Kidney epithelial cell (primary cell): Measurements from ENCODE around the gene GRID1. TPM values are rescaled to one million over a fixed set of nuclear protein-coding genes. Genes with fewer than 3 reads are reported as not detected.

Experiments
- DNase-seq: peaks from one replicate; pipeline ENCODE4 v3.0.0-alpha.2; 2010; ENCODE audit warnings: low read depth
- H3K27me3 ChIP-seq: 2 replicates; pipeline ENCODE4 v1.6.0; 2011; ENCODE audit warnings: low read length; ENCODE audit not compliant: control insufficient read depth, insufficient read depth
- H3K36me3 ChIP-seq: 2 replicates; pipeline ENCODE4 v1.5.1; 2011; ENCODE audit warnings: low read length; ENCODE audit not compliant: control insufficient read depth, insufficient read depth
- H3K4me3 ChIP-seq: 2 replicates; pipeline ENCODE4 v1.5.1; 2011; ENCODE audit warnings: low read depth, mild to moderate bottlenecking, control low read depth, low read length
- CTCF ChIP-seq: IDR thresholded peaks from 2 replicates; pipeline ENCODE4 v1.5.1; 2011; ENCODE audit warnings: mild to moderate bottlenecking, moderate library complexity, low read length, control low read depth, inconsistent platforms; ENCODE audit not compliant: insufficient read depth, poor library complexity, severe bottlenecking
- total RNA-seq: library from RNA; depleted of rRNA; stranded (reverse); fragments of >200 nt; gene quantifications from 2 replicates; pipeline ENCODE4 v1.2.3, GENCODE V29; 2015

GRID1 gene
- total RNA-seq, 1 donor from 2014 or later = 0.33 TPM

GRCh38 chr10:86027346-86027745 lies 339.2 kb downstream of the GRID1 start:
- Histone ChIP-seq H3K27me3 (no peaks in the 10 kb centered on the region), H3K4me3 (no peak overlapping the region), H3K36me3 (no peaks in the 10 kb centered on the region)
- TF ChIP-seq CTCF = no peak
- DNase-seq = no peak

GRCh38 chr10:86025509-86025908 lies 341.1 kb downstream of the GRID1 start:
- DNase-seq = no peak
- Histone ChIP-seq H3K27me3 (no peaks in the 10 kb centered on the region), H3K4me3 (no peak overlapping the region), H3K36me3 (no peaks in the 10 kb centered on the region)
- TF ChIP-seq CTCF = no peak

- H3K36me3 ChIP-seq = no peaks in the 10 kb centered on the region
- no peak for DNase-seq
- no peaks in the 10 kb centered on the region for H3K27me3 ChIP-seq
- TF ChIP-seq CTCF = no peak
- H3K4me3 ChIP-seq = no peak overlapping the region
These were observed 342.1 kb downstream of the GRID1 start for GRCh38 chr10:86024281-86025041.

- Histone ChIP-seq H3K4me3 (no peak overlapping the region), H3K36me3 (no peaks in the 10 kb centered on the region), H3K27me3 (no peaks in the 10 kb centered on the region)
- no peak for DNase-seq
- TF ChIP-seq CTCF = no peak
These were observed 342.7 kb downstream of the GRID1 start for GRCh38 chr10:86023931-86024280.

GRCh38 chr10:86023336-86023735 lies 343.3 kb downstream of the GRID1 start:
- Histone ChIP-seq H3K4me3 (no peak overlapping the region), H3K27me3 (no peaks in the 10 kb centered on the region), H3K36me3 (no peaks in the 10 kb centered on the region)
- no peak for TF ChIP-seq CTCF
- no peak for DNase-seq

GRCh38 chr10:86022906-86023305 lies 343.7 kb downstream of the GRID1 start:
- no peak for TF ChIP-seq CTCF
- no peak for DNase-seq
- Histone ChIP-seq H3K27me3 (no peaks in the 10 kb centered on the region), H3K36me3 (no peaks in the 10 kb centered on the region), H3K4me3 (no peak overlapping the region)
